Measurements from ENCODE around the gene WWOX.

Gene WWOX

DNA sequence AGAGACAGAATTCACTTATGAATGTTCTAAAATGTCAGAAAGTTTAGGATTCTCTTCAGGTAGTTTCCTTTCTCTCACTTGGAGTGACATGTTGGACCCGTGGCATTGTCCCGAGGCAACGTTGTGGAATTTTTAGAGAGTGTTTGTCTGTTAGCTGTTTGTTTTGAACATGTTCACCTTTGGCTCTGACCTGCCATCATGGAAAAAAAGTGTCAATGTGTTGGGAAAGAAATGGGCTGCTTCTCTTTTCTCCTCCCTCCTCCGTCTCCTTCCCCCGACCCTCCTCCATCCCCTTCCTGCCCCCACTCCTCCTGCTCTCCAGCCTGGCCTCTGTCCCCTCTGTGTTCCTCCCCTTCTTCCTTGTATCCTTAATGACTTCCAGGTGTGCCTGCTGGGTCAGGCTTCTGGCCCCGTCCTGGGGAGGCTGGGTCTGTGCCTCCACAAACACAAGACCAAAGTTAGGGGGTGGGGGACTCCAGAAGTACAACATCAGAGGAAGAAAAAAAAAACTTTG, 1038.0 kb downstream of the WWOX start:
- H3K4me3 ChIP-seq (ENCODE audit: low read depth, low read length), result no peak overlapping the region
- TF ChIP-seq, protein P1, sequence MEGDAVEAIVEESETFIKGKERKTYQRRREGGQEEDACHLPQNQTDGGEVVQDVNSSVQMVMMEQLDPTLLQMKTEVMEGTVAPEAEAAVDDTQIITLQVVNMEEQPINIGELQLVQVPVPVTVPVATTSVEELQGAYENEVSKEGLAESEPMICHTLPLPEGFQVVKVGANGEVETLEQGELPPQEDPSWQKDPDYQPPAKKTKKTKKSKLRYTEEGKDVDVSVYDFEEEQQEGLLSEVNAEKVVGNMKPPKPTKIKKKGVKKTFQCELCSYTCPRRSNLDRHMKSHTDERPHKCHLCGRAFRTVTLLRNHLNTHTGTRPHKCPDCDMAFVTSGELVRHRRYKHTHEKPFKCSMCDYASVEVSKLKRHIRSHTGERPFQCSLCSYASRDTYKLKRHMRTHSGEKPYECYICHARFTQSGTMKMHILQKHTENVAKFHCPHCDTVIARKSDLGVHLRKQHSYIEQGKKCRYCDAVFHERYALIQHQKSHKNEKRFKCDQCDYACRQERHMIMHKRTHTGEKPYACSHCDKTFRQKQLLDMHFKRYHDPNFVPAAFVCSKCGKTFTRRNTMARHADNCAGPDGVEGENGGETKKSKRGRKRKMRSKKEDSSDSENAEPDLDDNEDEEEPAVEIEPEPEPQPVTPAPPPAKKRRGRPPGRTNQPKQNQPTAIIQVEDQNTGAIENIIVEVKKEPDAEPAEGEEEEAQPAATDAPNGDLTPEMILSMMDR (IDR thresholded peaks at IDR 0.05; ENCODE audit: insufficient read depth, low read depth, low read length, missing control alignments), result no peak
- DNase-seq (ENCODE audit: low read depth), result no peak

DNA sequence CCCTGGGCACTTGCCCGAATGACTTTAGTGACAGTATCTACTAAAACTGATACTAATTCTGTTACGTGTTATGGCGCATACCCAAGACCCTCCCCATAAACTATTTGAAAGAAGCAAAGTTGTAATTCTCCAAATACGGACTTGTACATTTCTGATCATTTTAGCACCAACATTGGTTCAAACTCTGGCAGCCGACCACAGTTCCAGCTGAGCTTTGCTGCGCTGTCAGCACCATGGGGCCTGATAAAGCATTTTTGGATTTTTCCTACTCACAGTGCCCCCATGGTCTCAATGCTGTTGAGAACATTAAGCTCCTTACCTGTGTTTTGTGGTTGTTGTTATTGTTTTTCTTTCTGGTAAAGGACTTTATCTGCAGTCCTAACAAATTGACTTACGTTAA, 1040.3 kb downstream of the WWOX start:
- TF ChIP-seq, protein P1 (IDR thresholded peaks at IDR 0.05; ENCODE audit: insufficient read depth, low read depth, low read length, missing control alignments), result no peak
- DNase-seq (ENCODE audit: low read depth), result no peak
- no peak overlapping the region for H3K4me3 ChIP-seq (ENCODE audit: low read depth, low read length)

DNA sequence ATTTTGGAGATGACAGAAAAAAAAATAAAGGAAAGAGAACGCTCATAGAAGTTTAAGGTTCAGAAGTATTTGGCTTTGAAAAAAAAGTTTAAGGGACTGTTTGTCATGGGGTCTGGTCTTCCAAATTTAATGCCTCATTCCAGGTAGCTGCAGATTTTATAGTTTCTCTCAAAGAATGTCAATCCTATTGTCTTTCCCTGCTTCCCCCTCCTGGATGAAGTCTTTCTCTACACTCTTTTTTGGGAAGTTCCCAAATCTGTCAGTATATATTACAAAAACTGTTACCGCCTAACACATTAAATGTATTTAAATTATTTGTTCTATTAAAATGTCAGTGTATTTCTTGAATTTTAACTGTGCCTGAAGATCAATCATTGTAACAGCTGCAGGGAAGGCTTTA, 1043.6 kb downstream of the WWOX start:
- no peak for DNase-seq (ENCODE audit: low read depth)
- TF ChIP-seq, protein P1 (IDR thresholded peaks at IDR 0.05; ENCODE audit: insufficient read depth, low read depth, low read length, missing control alignments), result no peak
- no peak overlapping the region for H3K4me3 ChIP-seq (ENCODE audit: low read depth, low read length)

DNA sequence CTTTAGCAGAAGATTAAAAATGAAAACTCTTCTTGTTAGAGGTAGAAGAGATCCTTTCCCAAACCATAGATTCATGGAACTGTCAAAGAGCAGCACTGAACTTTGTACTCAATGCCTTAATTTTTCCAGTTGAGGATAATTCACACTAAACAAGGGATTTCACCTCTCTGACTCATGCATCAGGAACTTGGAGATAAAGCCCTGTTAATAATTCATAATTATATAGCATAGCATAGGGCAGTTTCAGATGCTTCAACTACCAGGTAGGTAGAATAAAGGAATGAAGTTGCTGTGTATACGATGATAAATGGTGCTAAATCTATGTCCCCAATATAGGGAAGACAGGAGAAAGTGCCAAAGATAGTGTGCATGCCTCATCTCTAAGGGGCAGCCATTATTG, 1050.7 kb downstream of the WWOX start:
- no peak overlapping the region for H3K4me3 ChIP-seq (ENCODE audit: low read depth, low read length)
- no peak for DNase-seq (ENCODE audit: low read depth)
- TF ChIP-seq, protein P1 (IDR thresholded peaks at IDR 0.05; ENCODE audit: insufficient read depth, low read depth, low read length, missing control alignments), result no peak

DNA sequence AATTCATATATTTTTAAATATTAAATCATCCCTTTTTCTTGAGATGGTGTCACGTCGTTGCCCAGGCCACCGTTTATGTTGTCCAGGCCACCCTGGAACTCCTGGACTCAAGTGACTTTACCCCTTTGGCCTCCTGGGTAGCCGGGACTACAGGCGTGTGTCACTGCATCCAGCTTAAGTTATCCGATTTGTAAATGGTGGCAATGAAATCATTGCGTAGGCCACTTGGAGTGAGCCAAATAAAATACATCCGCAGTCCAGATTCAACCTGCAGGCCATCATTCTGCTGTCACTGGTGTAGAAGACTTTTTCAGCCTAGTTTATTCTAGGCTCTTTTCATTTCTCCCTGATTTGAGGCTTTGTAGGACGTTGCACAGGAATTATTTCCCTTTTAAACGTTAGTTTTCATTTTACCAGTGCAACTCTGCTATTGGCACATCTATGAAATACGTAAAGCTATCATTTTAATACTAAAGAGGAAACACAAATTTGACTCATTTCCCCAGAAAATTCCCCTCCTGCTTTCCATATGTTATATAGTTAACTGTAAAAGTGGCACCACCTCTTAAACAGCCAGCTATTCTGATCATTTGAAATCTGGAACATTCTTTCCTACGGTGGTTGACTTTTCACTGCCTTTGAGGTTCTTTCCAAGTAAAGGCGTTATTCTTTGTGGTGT, 1051.3 kb downstream of the WWOX start:
- no peak overlapping the region for H3K4me3 ChIP-seq (ENCODE audit: low read depth, low read length)
- no peak for DNase-seq (ENCODE audit: low read depth)
- TF ChIP-seq, protein P1 (IDR thresholded peaks at IDR 0.05; ENCODE audit: insufficient read depth, low read depth, low read length, missing control alignments), result no peak

DNA sequence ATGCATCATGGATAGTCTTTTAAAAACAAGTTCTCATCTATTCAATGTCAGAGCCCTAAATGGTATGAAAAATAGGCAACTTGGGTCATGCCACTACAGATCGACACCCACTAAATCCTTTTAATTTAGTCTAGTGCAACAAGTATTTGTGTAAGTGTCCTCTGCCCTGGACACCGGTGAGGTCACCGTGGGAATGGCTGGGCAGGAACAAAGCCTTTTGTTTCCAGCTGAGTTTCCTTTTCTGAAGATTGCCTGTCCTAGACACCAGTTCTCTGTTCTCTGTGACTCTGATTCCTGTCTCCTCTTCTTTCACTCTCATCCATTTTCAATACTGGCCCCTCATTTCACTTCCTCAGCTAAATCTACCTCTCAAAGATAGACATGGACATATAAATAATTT, 1054.6 kb downstream of the WWOX start:
- H3K4me3 ChIP-seq (ENCODE audit: low read depth, low read length), result no peak overlapping the region
- TF ChIP-seq, protein P1 (IDR thresholded peaks at IDR 0.05; ENCODE audit: insufficient read depth, low read depth, low read length, missing control alignments), result no peak
- no peak for DNase-seq (ENCODE audit: low read depth)

DNA sequence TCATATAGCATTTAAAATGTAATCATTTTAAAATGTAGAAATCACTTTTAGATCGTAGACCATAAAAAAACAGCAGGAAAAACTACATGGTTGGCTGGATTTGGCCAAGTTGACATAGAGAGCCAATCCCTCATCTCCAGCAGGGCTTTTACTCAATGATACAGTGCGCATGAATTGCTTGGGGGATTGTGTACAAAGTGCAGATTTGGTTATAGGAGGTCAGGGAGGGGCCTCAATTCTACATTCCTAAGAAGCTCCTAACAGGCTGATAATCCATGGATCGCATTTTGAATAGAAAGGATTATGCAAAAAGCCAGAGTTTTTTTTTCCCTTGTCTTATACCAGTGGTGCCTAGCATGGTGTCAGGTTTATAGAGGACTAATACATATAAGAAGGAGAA, 1056.0 kb downstream of the WWOX start:
- H3K4me3 ChIP-seq (ENCODE audit: low read depth, low read length), result no peak overlapping the region
- no peak for DNase-seq (ENCODE audit: low read depth)
- TF ChIP-seq, protein P1 (IDR thresholded peaks at IDR 0.05; ENCODE audit: insufficient read depth, low read depth, low read length, missing control alignments), result no peak
